ENCODE results near the gene TIRAP. TPM values are rescaled to one million over a fixed set of nuclear protein-coding genes. Genes with fewer than 3 reads are reported as not detected.

Gene TIRAP
- total RNA-seq, 2 donors from 2014 or later = 9.2 to 11.4 TPM

DNA sequence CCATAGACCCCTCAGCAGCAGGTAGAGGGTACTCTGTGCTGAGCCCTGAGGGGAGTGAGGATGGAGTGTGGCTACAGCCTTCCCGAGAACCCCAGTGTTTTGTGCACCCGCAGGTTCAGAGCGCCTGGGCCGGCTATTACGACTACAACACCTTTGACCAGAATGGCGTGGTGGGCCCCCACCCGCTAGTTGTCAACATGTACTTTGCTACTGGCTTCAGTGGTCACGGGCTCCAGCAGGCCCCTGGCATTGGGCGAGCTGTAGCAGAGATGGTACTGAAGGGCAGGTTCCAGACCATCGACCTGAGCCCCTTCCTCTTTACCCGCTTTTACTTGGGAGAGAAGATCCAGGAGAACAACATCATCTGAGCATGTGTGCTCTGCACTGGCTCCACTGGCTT lies 5.6 kb upstream of the TIRAP start:
- Histone ChIP-seq H3K9me3 (ENCODE audit: control insufficient read depth, low read length) (no peaks in the 10 kb centered on the region), H3K4me3 (ENCODE audit: low read length) (no peak overlapping the region), H3K27ac (ENCODE audit: low read depth, low read length) (no peak overlapping the region), H3K4me1 (ENCODE audit: control insufficient read depth, insufficient read depth, low read length) (no peaks in the 10 kb centered on the region), H3K36me3 (ENCODE audit: control insufficient read depth, insufficient read depth, low read length) (peaks cover 44% of the 10 kb centered on the region), H3K27me3 (ENCODE audit: control insufficient read depth, insufficient read depth, low read length, poor library complexity, severe bottlenecking) (peaks cover 4% of the 10 kb centered on the region), H3K9ac (ENCODE audit: extremely low read depth, low read length, poor library complexity, severe bottlenecking) (no peak overlapping the region)
- Mint-ChIP-seq H3K4me3 (no peak overlapping the region), H3K36me3 (ENCODE audit: low read depth) (peaks cover 48% of the 10 kb centered on the region), H3K27me3 (ENCODE audit: insufficient read depth) (peaks cover 1% of the 10 kb centered on the region), H3K9me3 (no peaks in the 10 kb centered on the region), H3K27ac (no peak overlapping the region), H3K4me1 (peaks cover 5% of the 10 kb centered on the region)
- no peak for DNase-seq
- TF ChIP-seq, protein P1, sequence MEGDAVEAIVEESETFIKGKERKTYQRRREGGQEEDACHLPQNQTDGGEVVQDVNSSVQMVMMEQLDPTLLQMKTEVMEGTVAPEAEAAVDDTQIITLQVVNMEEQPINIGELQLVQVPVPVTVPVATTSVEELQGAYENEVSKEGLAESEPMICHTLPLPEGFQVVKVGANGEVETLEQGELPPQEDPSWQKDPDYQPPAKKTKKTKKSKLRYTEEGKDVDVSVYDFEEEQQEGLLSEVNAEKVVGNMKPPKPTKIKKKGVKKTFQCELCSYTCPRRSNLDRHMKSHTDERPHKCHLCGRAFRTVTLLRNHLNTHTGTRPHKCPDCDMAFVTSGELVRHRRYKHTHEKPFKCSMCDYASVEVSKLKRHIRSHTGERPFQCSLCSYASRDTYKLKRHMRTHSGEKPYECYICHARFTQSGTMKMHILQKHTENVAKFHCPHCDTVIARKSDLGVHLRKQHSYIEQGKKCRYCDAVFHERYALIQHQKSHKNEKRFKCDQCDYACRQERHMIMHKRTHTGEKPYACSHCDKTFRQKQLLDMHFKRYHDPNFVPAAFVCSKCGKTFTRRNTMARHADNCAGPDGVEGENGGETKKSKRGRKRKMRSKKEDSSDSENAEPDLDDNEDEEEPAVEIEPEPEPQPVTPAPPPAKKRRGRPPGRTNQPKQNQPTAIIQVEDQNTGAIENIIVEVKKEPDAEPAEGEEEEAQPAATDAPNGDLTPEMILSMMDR (conservative IDR thresholded peaks at IDR 0.05) = no peak
- 94 to 96% methylated on average over 11 of the region's 11 CpGs for WGBS, 2 experiments (ENCODE audit: insufficient coverage in 1 of 2, insufficient read length in 1 of 2)

DNA sequence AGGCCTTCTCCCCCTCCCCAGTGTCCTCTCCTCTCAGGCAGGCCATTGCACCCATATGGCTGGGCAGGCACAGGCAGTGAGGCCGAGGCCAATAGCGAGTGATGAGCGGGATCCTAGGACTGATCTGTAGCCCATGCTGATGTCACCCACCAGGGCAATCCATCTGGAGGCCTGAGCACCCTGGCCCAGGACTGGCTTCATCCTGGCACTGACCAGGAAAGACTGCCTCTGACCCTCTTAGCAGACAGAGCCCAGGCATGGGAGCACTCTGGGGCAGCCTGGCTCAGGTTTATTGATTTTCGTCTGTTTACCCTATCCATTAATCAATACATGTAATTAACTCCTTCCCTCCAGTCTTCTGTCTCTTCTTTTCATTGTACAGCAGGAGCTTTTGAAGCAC lies 5.1 kb upstream of the TIRAP start:
- peaks cover 4% of the 10 kb centered on the region for H3K27me3 ChIP-seq (ENCODE audit: control insufficient read depth, insufficient read depth, low read length, poor library complexity, severe bottlenecking)
- H3K9me3 ChIP-seq (ENCODE audit: control insufficient read depth, low read length) = no peaks in the 10 kb centered on the region
- no peaks in the 10 kb centered on the region for H3K4me1 ChIP-seq (ENCODE audit: control insufficient read depth, insufficient read depth, low read length)
- 95 to 100% methylated on average over 2 to 4 of the region's 4 CpGs for WGBS, 2 experiments (ENCODE audit: insufficient coverage in 1 of 2, insufficient read length in 1 of 2)
- Mint-ChIP-seq H3K27me3 (ENCODE audit: insufficient read depth) (peaks cover 1% of the 10 kb centered on the region), H3K4me1 (peaks cover 7% of the 10 kb centered on the region), H3K4me3 (no peak overlapping the region), H3K9me3 (no peaks in the 10 kb centered on the region), H3K36me3 (ENCODE audit: low read depth) (peaks cover 44% of the 10 kb centered on the region), H3K27ac (no peak overlapping the region)
- H3K4me3 ChIP-seq (ENCODE audit: low read length) = no peak overlapping the region
- DNase-seq = no peak
- H3K36me3 ChIP-seq (ENCODE audit: control insufficient read depth, insufficient read depth, low read length) = peaks cover 39% of the 10 kb centered on the region
- no peak overlapping the region for H3K27ac ChIP-seq (ENCODE audit: low read depth, low read length)
- no peak overlapping the region for H3K9ac ChIP-seq (ENCODE audit: extremely low read depth, low read length, poor library complexity, severe bottlenecking)
- TF ChIP-seq, protein P1 (conservative IDR thresholded peaks at IDR 0.05) = no peak

DNA sequence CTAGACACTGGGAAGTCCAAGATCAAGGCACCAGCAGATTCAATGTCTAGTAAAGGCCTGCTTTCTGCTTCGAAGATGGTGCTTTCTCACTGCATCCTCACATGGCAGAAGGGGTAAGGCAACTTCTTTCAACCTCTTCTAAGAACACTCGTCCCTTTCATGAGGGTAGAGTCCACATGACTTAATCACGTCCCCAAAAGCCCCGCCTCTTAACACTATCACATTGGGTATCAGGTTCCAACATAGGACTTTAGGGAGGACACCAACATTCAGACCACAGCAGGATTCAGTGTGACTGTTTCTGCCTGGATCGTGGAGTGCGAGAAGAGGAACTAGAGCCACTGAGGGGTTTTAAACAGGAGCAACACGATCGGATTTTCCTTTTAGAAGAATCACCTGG lies 3.7 kb upstream of the TIRAP start:
- Histone ChIP-seq H3K27me3 (ENCODE audit: control insufficient read depth, insufficient read depth, low read length, poor library complexity, severe bottlenecking) (peaks cover 4% of the 10 kb centered on the region), H3K9ac (ENCODE audit: extremely low read depth, low read length, poor library complexity, severe bottlenecking) (no peak overlapping the region), H3K4me3 (ENCODE audit: low read length) (no peak overlapping the region), H3K27ac (ENCODE audit: low read depth, low read length) (no peak overlapping the region), H3K4me1 (ENCODE audit: control insufficient read depth, insufficient read depth, low read length) (no peaks in the 10 kb centered on the region), H3K36me3 (ENCODE audit: control insufficient read depth, insufficient read depth, low read length) (peaks cover 26% of the 10 kb centered on the region), H3K9me3 (ENCODE audit: control insufficient read depth, low read length) (no peaks in the 10 kb centered on the region)
- 88 to 90% methylated on average over 8 of the region's 8 CpGs for WGBS, 2 experiments (ENCODE audit: insufficient coverage in 1 of 2, insufficient read length in 1 of 2)
- TF ChIP-seq, protein P1 (conservative IDR thresholded peaks at IDR 0.05) = no peak
- H3K36me3 Mint-ChIP-seq (ENCODE audit: low read depth) = peaks cover 31% of the 10 kb centered on the region
- H3K27me3 Mint-ChIP-seq (ENCODE audit: insufficient read depth) = peaks cover 1% of the 10 kb centered on the region
- no peak for DNase-seq
- no peak overlapping the region for H3K4me3 Mint-ChIP-seq
- H3K4me1 Mint-ChIP-seq = peaks cover 10% of the 10 kb centered on the region
- no peak overlapping the region for H3K27ac Mint-ChIP-seq
- H3K9me3 Mint-ChIP-seq = no peaks in the 10 kb centered on the region

All from endodermal cell (in vitro differentiated cells).